Measurements from ENCODE around the gene IWS1. TPM values are rescaled to one million over a fixed set of nuclear protein-coding genes. Genes with fewer than 3 reads are reported as not detected.

Gene IWS1
- total and polyA plus RNA-seq, 9 of the 15 experiments (the other 6 are each of a cell fraction or from before 2014, with no cell fraction given), result 20.8 to 67.2 (median 46.6) TPM

GRCh38 chr2:127526132-127527000 is at the start of gene IWS1 (continued):
- TF ChIP-seq SMAD3 (CRISPR knock-in tag; conservative IDR thresholded peaks at IDR 0.05), result no peak
- no peak for TF ChIP-seq CBFA2T2 (conservative IDR thresholded peaks at IDR 0.05)
- no peak for TF ChIP-seq BRD9 (IDR thresholded peaks at IDR 0.05; ENCODE audit: low read depth, partially characterized antibody)
- TF ChIP-seq HDGF (IDR thresholded peaks at IDR 0.05), result no peak
- TF ChIP-seq ZNF639 (CRISPR knock-in tag; conservative IDR thresholded peaks at IDR 0.05 in 1 of 2, IDR thresholded peaks at IDR 0.05 in 1 of 2), result no peak
- no peak for TF ChIP-seq CBFB (CRISPR knock-in tag; IDR thresholded peaks at IDR 0.05)
- no peak for TF ChIP-seq MEF2D (tag; conservative IDR thresholded peaks at IDR 0.05; ENCODE audit: low read depth)
- TF ChIP-seq HINFP (tag; conservative IDR thresholded peaks at IDR 0.05; ENCODE audit: low read depth), result no peak
- no peak for TF ChIP-seq ZNF717 (CRISPR knock-in tag; IDR thresholded peaks at IDR 0.05)
- TF ChIP-seq ZNF24 (IDR thresholded peaks at IDR 0.05), result no peak
- no peak for TF ChIP-seq ELK1 (CRISPR knock-in tag; IDR thresholded peaks at IDR 0.05)
- peak; percentile 93 to 95 for TF ChIP-seq E2F6 (IDR thresholded peaks at IDR 0.05; ENCODE audit: borderline replicate concordance in 1 of 2, extremely low read depth in 1 of 2, insufficient read depth in 1 of 2, insufficient read length in 1 of 2, low read depth in 1 of 2, low read length in 1 of 2, poor library complexity in 1 of 2, severe bottlenecking in 1 of 2)
- TF ChIP-seq ZEB2 (IDR thresholded peaks at IDR 0.05), result no peak
- TF ChIP-seq KLF16 (IDR thresholded peaks at IDR 0.05), result no peak
- peak; percentile 83 for TF ChIP-seq ZNF592 (IDR thresholded peaks at IDR 0.05)
- TF ChIP-seq ELF2 (CRISPR knock-in tag; IDR thresholded peaks at IDR 0.05), result no peak; the same call in 1 of the 2 replicates
- TF ChIP-seq TCF15 (CRISPR knock-in tag; IDR thresholded peaks at IDR 0.05), result no peak
